Activated gamma-delta T cell (primary cell): ENCODE data around the gene FBRS.
"Not testable (repeated sequence)": the region's sequence is repeated elsewhere in the genome, so short reads cannot be mapped to it uniquely, and the experiment has no call there.

ENCODE experiments used
- DNase-seq: peaks from one replicate; lab custom pipeline; 2025; lab: John Stamatoyannopoulos, UW

Gene FBRS

DNA sequence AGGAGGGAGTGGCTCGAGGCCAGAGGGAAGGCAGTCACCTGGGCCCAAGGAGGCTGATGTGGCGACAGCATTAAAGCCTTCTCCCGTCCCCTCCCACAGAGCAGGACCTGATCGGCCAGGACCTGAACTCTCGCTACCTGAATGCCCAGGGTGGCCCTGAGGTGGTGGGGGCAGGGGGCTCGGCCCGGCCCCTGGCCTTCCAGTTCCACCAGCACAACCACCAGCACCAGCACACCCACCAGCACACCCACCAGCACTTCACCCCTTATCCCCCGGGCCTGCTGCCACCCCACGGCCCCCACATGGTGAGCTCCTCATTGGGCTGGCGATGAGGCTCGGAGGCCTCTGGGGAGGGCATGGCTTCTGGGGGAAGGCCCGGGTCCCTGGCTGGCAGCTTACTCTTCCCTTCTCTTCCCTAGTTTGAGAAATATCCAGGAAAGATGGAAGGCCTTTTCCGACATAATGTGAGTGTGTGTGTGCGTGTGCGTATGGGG, 6.4 kb downstream of the FBRS start:
- DNase-seq, result no peak

DNA sequence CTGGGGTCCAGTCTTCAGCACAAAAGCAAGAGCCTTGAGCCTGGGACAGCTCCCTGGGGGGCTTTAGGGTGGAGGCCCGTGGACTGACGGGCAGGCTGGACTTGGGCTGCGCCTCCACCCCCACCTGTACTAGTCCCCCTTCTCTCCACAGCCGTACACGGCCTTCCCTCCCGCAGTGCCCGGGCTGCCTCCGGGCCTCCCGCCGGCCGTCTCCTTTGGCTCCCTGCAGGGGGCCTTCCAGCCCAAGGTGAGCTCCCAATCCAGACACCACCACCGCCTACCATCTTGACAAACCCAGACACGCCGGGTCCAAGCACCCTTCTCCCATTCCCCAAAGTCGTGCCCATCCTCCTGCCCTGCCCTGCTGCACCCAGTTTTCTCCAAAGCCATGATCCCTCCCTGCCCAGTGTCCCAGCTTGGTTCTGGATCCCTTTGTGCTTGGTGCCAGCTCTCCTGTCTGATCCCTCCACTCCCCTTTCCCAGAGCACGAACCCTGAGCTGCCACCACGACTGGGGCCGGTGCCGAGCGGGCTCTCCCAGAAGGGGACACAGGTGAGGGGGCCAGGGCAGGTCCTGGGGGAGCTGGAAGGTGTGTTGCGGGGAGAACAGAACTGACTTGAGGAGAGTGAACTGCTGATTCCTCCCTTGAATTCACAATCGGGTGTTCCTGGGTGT, 7.1 kb downstream of the FBRS start:
- no peak for DNase-seq

DNA sequence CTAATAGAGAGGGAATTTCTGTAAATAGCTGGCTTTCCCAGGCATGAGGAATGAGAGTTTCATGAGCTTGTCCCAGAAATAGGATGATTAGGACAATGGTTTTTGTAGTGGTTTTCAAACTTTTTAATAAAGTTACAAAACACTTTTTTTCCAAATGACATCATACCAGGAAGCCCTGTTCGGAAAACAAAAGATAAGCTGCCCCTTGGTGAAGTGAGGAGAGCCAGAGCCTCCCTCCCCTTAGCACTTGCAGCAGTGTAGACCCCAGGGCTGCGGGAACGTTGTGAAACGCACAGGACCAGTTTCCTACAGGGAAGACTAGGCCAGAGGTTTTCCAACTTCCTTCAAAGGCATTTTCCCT, 7.6 kb downstream of the FBRS start:
- no peak for DNase-seq

DNA sequence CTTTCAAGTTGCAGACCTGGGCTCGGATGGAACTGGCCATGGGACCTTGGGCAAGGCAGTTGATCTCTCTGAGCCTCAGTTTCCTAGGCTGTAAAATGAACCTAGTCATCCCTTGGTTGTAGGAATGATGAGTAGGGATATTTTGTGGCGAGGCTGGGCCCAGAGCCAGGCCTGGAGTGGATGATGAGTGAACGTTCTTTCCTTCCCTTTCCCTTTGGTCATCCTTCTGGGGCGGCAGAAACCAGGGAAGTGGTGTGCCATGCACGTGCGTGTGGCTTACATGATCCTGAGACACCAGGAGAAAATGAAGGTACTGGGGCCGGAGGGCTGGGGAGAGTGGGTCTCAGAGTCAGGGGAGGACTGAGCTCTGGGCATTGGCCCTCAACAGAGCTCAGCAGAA, 8.4 kb downstream of the FBRS start:
- no peak for DNase-seq

DNA sequence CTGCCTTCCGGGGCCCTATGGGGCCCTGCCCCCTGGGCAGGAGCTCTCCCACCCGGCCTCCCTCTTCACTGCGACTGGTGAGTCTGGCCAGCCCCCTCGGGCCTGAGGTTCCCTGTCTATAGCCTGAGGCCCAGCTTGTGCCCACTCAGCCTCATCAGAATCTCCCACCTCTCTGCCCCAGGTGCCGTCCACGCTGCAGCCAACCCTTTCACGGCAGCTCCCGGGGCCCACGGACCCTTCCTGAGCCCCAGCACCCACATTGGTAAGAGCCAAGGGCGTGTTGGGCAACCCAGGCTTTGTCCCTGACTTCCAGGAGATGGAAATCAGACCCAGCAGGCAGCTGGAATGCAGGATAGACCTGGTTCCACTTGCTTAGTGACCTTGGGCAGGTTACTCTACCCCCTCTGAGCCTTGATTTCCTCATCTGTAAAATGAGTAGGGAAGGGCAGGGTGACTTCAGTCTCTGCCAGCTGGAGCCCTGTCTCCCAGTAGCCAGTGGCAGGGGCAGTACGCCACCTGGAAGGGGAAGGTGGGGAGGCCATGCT, 9.2 kb downstream of the FBRS start:
- no peak for DNase-seq

DNA sequence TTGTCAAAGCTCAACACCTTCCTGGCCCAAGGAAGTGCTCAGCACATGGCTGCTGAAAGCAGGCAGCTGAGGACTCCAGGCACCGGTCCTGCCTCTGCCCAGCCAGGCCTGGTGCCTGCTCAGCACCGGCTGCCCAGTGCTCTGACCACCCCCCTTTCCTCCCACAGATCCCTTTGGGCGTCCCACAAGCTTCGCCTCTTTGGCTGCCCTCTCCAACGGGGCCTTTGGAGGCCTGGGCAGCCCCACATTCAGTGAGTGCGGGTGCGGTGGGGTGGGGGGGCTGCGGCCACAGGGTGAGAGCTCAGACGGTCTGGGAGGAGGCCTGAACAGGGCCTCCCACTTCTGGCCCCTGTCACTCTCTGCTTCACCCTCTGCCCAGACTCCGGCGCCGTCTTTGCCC, 10.2 kb downstream of the FBRS start:
- DNase-seq, result no peak

DNA sequence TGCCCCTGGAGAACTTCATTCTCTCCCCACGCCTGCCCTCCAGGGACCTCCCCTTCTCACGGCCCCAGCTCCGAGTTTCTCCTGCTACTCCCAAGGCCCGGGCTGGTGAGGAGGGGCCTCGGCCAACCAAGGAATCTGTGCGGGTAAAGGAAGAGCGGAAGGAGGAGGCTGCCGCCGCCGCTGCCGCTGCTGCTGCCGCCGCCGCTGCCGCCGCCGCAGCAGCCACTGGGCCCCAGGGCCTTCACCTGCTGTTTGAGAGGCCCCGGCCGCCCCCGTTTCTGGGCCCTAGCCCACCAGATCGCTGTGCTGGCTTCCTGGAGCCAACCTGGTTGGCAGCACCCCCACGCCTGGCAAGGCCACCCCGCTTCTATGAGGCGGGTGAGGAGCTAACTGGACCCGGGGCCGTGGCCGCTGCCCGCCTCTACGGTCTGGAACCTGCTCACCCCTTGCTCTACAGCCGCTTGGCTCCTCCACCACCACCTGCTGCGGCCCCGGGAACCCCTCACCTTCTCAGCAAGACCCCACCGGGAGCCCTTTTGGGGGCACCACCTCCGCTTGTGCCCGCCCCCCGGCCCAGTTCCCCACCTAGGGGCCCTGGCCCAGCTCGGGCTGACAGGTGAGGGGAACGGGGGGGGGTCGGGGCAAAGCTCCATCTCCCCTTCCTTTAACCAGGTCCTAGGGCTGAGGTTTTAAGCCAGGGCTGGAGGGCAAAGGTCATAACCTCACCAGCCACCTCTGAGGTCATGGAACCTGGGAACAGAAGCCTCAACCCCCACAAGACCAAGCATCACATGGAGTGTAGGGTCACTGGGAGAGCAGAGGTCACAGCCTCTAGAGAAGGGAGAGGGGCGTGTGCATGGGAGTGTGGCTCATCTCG, 11.0 kb downstream of the FBRS start:
- DNase-seq, result no peak

DNA sequence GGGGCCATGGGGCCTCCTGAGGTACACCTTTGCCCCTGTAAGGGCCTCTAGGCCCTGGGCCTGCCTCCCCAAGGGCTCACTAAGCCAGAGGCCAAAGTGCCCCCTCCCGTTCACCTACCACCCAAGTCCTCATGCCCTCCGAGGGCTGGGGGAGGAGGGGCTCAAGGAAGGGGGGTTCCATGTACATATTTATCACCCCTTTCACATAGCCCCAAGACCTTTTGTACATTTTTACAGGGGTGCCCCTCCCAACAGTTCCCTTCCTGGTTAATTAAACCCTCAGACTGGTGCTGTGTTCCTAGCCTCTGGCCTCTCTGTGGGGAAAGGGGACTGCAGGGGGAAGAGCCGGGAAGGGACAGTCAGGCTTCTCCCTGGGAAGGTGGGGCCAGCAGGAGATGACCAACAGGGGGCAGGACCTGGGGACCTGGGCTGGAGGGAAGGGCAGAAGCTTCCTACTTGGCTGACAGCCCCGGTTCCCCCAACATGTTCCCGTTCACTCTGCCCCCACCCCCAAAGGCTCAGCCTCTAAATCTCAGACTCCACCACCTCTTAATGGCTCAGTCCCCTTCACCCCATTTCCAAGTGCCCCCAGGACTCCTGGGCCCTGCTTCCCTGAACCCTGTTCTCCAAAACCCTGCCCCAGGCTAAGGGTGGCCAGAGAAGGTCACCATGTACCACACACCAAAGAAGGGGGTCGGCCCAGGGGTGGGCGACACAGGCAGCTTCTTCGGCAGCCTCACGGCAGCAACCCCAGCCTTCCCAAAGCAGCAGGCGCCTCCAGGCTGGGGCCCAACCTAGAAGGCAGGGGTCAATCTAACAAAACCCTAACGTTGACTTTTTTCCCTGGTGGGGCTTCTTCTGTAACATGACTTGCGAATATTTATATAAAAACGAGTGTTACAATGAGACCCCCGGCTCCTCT, 11.9 kb downstream of the FBRS start:
- DNase-seq, result no peak

DNA sequence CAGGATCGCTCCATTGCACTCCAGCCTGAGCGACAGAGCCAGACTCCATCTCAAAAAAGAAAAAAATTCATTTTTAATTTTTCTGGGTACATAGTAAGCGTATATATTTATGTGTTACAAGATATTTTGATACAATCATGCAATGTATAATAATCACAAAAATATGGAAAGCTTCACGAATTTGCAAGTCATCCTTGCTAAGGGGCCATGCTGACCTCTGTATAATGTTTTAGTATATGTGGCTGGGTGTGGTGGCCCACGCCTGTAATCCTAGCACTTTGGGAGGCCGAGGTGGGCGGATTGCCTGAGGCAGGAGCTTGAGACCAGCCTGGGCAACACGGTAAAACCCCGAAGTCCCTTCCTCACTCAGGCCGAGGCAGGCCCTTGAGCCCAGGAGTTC, 16.9 kb downstream of the FBRS start:
- DNase-seq, result no peak

DNA sequence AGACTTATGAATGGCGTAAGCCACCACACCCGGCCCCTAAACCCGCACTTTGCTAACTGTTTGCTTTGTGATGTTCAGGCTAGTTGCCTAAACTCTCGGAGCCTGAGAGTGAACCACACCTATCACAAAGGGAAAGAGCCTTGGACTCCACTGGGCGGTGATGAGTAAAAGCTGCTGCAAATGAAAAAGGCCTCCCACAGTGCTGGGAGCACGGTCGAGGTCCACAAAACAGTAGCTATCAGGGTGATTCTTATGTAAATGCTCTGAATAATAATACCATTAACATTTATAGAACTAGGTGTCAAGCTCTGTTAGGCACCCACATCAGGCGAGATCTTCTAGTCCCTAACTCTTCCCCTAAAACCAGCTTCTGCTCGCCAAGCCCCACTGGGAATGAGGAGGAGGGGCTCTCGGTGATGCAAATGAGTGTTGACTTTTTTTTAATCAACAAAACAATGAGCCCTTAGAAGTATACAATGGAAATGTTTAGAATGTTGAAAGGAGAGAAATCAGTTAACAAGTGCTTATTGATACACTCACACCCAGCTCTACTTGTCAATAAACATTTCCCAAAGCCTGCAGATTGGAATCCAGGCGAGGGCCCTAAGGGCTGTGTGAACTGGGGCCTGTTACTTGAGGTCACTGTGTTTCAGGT, 19.8 kb downstream of the FBRS start:
- DNase-seq, result no peak

DNA sequence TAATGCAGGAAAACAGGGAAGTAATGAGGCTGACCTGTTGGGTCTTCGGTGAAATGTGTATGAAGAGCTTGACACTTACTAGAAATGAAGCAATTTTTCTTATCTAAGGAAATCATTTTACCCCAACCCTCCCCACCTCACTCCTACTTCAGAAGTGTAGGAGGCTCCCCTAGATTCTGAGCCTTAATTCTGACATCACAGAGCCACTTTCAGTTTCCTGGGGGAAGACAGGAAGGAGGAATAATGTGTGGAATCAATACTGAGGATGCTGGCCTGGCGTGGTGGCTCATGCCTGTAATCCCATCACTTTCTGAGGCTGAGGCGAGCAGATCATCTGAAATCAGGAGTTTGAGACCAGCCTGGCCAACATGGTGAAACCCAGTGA, 20.3 kb downstream of the FBRS start:
- DNase-seq, result no peak

DNA sequence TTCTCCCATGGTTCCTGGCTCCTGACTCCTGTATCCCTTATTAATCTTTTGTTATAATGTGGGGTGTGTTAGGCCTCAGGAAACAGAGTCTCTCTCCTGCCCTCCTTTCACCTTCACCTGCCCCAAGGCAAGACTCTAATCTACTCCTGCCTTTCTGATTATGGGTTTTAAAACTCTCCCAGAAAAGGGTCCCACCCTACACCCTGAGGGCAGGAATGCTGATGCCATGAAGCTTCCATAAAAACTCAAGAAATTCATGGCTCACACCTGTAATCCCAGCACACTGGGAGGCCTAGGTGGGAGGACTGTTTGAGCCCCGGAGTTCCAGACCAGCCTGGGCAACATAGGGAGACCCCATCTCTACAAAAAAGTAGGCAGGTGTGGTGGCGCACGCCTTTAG, 22.1 kb downstream of the FBRS start:
- DNase-seq, result no peak

DNA sequence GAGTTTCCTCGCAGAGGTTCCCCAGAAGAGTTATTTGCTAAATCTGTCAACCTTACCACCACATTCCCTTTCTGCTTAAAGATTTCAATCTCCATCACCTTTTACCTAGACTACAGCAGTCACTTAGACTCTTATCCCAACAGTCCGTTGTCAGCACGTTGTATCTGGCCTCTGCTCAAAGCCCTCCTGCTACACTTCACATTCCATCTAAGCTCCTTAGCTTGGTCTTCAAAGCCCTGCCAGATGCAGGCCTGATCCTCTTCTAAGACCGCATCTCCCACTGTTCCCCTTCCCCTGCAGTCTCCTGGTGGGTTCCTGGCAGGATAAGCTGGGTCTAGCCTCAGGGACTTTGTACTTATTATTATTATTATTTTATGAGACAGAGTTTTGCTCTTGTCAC, 30.5 kb downstream of the FBRS start:
- DNase-seq, result no peak

DNA sequence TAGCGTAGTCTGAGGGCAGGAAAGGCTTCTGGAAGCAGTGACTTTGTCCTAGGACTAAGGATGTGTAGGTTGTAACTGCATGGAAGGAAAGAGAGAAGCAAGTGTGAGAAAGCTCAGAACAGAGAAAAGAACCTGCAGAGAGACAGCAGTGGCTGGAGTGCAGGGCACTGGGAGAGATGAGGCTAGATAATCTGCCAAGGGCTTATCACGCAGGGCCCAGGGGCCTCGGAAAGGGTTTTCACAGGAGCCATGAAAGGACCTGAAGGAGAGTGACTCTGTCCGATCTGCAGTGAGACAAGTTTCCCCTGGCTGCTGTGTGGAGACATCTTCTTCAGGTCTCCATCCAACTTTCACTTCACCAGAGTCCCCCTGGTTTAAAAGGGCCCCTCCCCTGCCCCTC, 33.7 kb downstream of the FBRS start:
- no peak for DNase-seq

DNA sequence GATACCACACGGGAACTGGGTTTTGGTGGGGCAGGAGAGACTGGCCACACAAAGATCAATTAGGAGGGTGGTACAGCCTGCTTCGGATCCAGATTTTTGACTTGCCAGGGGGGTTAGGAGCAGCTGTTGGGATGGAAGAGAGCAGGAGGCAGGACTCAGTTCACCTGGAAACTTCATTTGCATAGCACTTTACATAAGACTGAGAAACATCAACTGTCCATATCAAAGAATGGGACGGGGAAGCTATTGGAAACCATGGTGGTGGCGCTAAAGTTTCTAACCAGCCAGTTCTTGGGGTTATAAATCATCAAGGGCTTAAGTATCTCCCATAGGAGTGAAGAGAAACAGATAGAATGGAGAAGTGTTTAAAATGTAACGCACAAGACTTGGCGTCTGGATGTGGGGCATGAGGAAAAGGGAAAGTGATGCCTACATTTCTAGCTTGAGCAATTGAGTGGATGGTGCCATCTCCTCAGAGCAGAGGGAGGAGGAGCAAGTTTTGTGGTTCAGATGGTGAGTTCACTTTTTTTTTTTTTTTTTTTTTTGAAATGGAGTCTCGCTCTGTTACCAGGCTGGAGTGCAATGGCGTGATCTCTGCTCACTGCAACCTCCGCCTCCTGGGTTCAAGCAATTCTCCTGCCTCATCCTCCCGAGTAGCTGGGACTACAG, 34.3 kb downstream of the FBRS start:
- no peak for DNase-seq

DNA sequence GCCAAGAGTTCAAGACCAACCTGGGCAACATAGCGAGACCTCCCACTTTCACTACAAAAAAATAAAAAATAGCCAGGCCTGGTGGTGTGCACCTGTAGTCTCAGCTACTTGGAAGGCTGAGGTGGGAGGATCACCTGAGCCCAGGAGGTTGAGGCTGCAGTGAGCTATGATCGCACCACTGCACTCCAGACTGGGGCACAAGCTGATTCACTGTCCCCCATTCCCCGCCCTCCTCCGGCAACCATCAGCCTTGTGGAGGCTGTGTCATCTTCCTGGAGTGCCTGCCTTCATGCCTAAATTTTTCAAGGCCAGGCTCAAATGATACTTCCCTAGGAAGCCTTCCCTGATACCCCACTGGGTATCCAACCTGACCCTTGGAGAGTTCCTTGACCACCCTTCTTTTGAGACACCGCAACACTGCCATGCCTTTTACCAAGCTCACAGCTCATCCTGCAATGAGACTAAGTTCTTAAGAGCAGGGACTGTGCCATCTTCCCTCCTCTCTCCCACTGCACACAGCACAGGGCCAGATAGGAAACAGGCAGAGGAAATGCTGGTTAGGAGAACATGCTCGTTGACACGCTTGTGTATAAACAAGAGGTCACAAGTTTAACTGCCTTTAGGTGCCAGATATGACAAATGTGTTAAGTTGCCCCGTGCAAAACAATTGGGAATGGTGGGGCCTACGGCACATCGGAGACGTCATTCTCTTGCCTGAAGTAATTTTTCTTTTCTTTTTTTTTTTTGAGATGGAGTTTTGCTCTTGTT, 36.9 kb downstream of the FBRS start:
- DNase-seq, result no peak

DNA sequence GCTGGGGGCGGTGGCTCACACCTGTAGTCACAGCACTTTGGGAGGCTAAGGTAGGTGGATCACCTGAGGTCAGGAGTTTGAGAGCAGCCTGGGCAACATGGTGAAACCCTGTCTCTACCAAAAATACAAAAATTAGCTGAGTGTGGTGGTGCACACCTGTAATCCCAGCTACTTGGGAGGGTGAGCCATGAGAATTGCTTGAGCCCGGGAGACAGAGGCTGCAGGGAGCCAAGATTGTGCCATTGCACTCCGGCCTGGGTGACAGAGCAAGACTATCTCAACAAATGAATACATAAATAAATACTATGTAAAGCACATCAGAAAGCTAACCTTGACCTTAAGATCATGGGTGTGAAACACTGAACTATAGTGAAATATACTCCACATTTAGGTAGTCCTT, 38.4 kb downstream of the FBRS start:
- not testable (repeated sequence) for DNase-seq

DNA sequence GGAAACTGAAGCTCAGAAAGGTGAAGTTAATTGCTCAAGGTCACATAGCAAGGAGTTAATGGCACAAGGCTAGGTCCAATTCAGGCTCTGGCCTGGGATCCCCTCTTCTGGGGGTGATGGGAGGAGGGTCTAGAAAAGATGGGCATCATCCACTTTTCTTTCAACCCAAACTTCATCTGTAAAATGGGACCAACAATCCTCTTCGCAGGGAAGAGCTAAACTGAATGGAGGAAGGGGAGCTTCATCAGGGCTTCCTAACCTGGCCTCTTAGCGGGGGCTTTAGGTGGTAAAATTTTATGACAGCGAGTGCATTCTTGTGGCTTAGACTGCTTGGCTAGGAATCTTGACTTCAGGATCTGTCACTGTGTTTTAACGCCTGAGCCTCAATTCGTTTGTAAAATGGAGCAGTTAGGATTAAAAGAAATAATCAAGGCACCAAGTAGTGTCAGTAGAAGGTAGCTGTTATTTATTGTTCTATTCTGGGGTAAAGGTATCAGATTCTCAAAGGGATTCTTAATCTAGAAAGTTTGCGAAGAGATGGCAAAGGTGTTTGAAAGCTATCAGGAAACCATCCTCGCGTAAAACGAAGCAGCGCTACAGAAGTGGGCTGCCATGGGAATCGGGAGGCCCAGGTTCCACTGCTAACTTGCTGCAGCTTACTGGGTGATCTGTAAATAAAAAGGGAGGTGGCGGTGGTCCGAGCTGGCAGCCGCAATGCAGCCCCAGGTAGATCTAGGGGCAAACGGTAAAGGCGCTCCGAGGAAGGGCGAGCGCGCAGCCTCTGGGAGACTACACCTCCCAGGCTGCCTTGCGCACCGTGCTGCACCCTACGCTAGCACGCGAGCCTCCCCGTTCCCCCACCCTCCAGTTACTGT, 39.3 kb downstream of the FBRS start:
- DNase-seq, result no peak

DNA sequence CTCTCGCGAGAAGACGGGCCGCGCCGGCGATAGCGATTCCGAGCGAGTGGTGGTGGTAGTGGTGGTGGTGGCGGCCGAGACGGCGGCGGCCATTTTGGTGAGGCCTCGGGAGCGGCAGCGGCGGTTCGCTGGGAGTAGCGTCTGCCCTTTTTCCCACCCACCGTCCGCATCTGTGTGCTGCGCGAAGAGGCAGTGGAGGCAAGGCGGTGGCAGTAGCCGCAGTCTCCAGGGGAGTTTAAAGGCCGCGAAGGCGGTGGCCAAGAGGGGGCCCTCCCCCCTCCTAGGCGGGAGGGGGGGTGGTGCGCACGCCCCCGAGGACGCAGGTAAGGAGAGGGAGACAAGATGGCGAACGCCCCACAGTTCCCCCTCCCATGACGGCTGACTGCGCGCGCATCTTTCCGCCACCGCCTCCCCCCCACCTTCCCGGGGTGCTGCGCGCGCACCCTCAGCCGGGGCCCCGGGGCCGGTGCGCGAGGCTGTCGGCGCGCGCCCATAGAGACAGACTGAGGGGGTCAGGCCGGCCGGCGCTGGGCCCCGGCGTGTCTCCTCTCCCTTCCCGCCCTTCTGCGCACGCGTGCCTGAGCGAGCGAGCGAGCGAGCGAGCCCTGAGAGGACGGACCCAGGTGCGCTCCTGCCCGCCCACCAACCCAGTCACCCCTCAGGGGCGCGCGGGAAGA, 40.0 kb downstream of the FBRS start:
- DNase-seq, result peak; percentile 97
